Fibroblast of lung (primary cell): ENCODE measurements around the gene IRF4. TPM values are rescaled to one million over a fixed set of nuclear protein-coding genes. Genes with fewer than 3 reads are reported as not detected.

Source experiments
- DNase-seq, 2 donors: peaks; one replicate each; pipeline versions ENCODE4 v3.0.0 to v3.0.0-alpha.2; 2010; ENCODE audit warnings: low read depth in 2 of 2
- H2AFZ ChIP-seq: 2 replicates; pipeline ENCODE4 v1.5.1; 2012; ENCODE audit warnings: low read length, control low read depth, inconsistent platforms
- H3K27ac ChIP-seq: 2 replicates; pipeline ENCODE4 v1.5.1; 2011; ENCODE audit warnings: low read length, control low read depth; ENCODE audit not compliant: insufficient read depth
- H3K27me3 ChIP-seq: 2 replicates; pipeline ENCODE4 v1.5.1; 2011; ENCODE audit warnings: mild to moderate bottlenecking, low read length; ENCODE audit not compliant: control insufficient read depth, insufficient read depth
- H3K36me3 ChIP-seq: 2 replicates; pipeline ENCODE4 v1.5.1; 2011; ENCODE audit warnings: low read length; ENCODE audit not compliant: control insufficient read depth, insufficient read depth
- H3K4me1 ChIP-seq: 2 replicates; pipeline ENCODE4 v1.5.1; 2011; ENCODE audit warnings: low read length; ENCODE audit not compliant: control insufficient read depth, insufficient read depth; ENCODE audit errors: extremely low read depth
- H3K4me2 ChIP-seq: 2 replicates; pipeline ENCODE4 v1.5.1; 2011; ENCODE audit warnings: low read length, control low read depth; ENCODE audit not compliant: insufficient read depth; ENCODE audit errors: extremely low read depth
- H3K4me3 ChIP-seq, 4 experiments: fragments of 200-600 bp in 1 of 4; sonication (generic) in 1 of 4; replicated peaks in 1 of 4; 2 replicates each; pipeline ENCODE4 v1.5.1; 2011 to 2016; ENCODE audit warnings: low read length in 4 of 4, low read depth in 3 of 4, mild to moderate bottlenecking in 3 of 4, control low read depth in 2 of 4, inconsistent platforms in 1 of 4, mixed read lengths in 1 of 4; ENCODE audit not compliant: insufficient read depth in 1 of 4; ENCODE audit errors: control extremely low read depth in 1 of 4
- H3K79me2 ChIP-seq: 2 replicates; pipeline ENCODE4 v1.5.1; 2012; ENCODE audit warnings: mild to moderate bottlenecking, low read length, inconsistent platforms; ENCODE audit not compliant: control insufficient read depth, insufficient read depth
- H3K9ac ChIP-seq: 2 replicates; pipeline ENCODE4 v1.5.1; 2011; ENCODE audit warnings: mild to moderate bottlenecking, low read length, control low read depth; ENCODE audit not compliant: insufficient read depth
- H3K9me3 ChIP-seq: 2 replicates; pipeline ENCODE4 v1.5.1; 2012; ENCODE audit warnings: low read depth, low read length; ENCODE audit not compliant: control insufficient read depth, insufficient read depth
- H4K20me1 ChIP-seq: 2 replicates; pipeline ENCODE4 v1.5.1; 2011; ENCODE audit warnings: low read length; ENCODE audit not compliant: control insufficient read depth, insufficient read depth; ENCODE audit errors: extremely low read depth
- CTCF ChIP-seq, 2 donors: IDR thresholded peaks in 1 of 2; conservative IDR thresholded peaks in 1 of 2; 1 replicate in 1 of 2; 2 replicates in 1 of 2; pipeline ENCODE4 v1.5.1; 2011 to 2012; ENCODE audit warnings: low read length in 2 of 2, control low read depth in 1 of 2, inconsistent platforms in 1 of 2, low read depth in 1 of 2, mild to moderate bottlenecking in 1 of 2
- EZH2 ChIP-seq: IDR thresholded peaks from 2 replicates; pipeline ENCODE4 v1.5.1; 2012; ENCODE audit warnings: low read length, control low read depth, mild to moderate bottlenecking; ENCODE audit errors: missing control alignments
- polyA plus RNA-seq, 2 donors: library from polyadenylated mRNA; depleted of rRNA in 1 of 2; stranded (reverse) in 1 of 2; unstranded in 1 of 2; fragments of >200 nt; gene quantifications; 2 replicates each; pipeline ENCODE4 v1.2.1, GENCODE V29; 2011 to 2012; ENCODE audit warnings: missing spikeins in 1 of 2
- total RNA-seq: library from RNA; depleted of rRNA; stranded (reverse); fragments of >200 nt; gene quantifications from 2 replicates; pipeline ENCODE4 v1.2.1, GENCODE V29; 2014

IRF4 gene
- total and polyA plus RNA-seq, 2 donors (not counting 1 experiment from before 2014, with no cell fraction given): under 0.01 to 0.01 TPM

DNA sequence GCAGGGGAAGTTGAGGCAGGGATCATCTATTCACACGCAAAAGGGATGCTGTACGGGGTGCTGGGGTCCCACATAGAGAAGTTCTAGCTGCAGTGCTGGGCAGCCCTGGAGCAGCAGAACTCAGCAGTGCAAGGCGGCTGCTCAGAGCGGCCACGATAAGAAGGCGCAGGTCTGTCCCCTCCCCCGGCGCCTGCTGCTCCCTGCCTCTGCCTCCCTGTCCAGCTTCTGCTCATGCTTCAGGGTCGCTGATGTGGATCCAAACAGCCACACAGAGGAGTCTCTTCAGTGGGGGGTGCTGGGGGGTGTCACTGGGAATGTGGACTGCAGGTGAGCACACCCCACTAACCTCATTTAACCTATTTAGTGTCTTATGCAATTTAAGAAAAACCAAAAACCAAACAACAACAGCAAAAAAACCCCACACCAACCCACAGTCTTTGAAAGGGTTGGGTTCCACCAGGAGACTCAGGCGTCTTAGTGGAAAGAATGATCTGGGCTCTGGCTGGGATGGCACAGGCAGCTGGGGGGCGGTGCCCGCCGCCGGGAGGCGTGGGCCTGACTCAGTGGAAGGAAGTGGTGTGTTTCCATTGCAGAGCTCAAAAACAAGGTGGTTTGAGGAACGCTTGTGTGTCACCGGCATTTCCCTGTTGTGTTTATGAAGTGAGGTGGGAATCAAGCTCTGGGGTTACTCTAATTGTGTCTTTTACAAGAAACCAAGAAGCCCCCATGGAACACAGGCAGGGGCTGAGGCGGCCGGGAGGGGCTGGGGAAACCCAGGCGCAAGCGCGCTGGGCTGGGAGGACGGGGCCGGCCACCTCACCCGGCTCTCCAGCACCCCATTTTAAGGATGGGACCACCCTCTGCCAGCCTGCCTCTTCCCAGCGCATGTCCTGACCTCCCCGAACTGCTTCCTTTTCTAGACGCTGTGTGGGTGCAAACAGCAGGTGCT lies 55.1 kb downstream of the IRF4 start:
- TF ChIP-seq EZH2: no peak
- TF ChIP-seq CTCF (conservative IDR thresholded peaks at IDR 0.05 in 1 of 2, IDR thresholded peaks at IDR 0.05 in 1 of 2; ENCODE audit: low read depth in 1 of 2, low read length in 2 of 2): no peak
- Histone ChIP-seq H3K9ac (no peak overlapping the region), H2AFZ (no peak overlapping the region), H3K4me1 (no peaks in the 10 kb centered on the region), H3K36me3 (no peaks in the 10 kb centered on the region), H3K27me3 (no peaks in the 10 kb centered on the region), H3K4me3 (no peak overlapping the region), H3K9me3 (no peaks in the 10 kb centered on the region), H4K20me1 (no peaks in the 10 kb centered on the region), H3K79me2 (no peaks in the 10 kb centered on the region), H3K4me2 (no peak overlapping the region), H3K27ac (no peak overlapping the region)
- no peak for DNase-seq

GRCh38 chr6:447381-448165 lies 56.0 kb downstream of the IRF4 start:
- DNase-seq: no peak
- Histone ChIP-seq H3K4me2 (no peak overlapping the region), H4K20me1 (no peaks in the 10 kb centered on the region), H3K9me3 (no peaks in the 10 kb centered on the region), H3K27ac (no peak overlapping the region), H3K9ac (no peak overlapping the region), H3K4me3 (no peak overlapping the region), H3K36me3 (no peaks in the 10 kb centered on the region), H3K79me2 (no peaks in the 10 kb centered on the region), H3K27me3 (no peaks in the 10 kb centered on the region), H2AFZ (no peak overlapping the region), H3K4me1 (no peaks in the 10 kb centered on the region)
- TF ChIP-seq EZH2 (no peak), CTCF (conservative IDR thresholded peaks at IDR 0.05 in 1 of 2, IDR thresholded peaks at IDR 0.05 in 1 of 2; ENCODE audit: low read depth in 1 of 2, low read length in 2 of 2) (no peak)
